Natural killer cell (primary cell): Measurements from ENCODE around the gene MSL2. TPM values are rescaled to one million over a fixed set of nuclear protein-coding genes. Genes with fewer than 3 reads are reported as not detected.
"Not testable (repeated sequence)": the region's sequence is repeated elsewhere in the genome, so short reads cannot be mapped to it uniquely, and the experiment has no call there.

Experiments
- ATAC-seq, 3 donors: fragments of 150-1000 bp in 2 of 3; fragments of 200-7000 bp in 1 of 3; cut with Tn5 transposase; 1 replicate in 1 of 3; 2 replicates in 2 of 3; pipeline ENCODE4 v1.10.0; 2021; ENCODE audit warnings: mild to moderate bottlenecking in 2 of 3, moderate library complexity in 2 of 3
- DNase-seq, 2 donors: peaks; one replicate each; pipeline versions ENCODE4 v3.0.0 to v3.0.0-alpha.2; 2013 to 2021; ENCODE audit warnings: mixed read lengths in 1 of 2
- H3K27ac ChIP-seq: one replicate; pipeline ENCODE4 v1.5.1; 2013; ENCODE audit warnings: mild to moderate bottlenecking, low read length
- H3K27me3 ChIP-seq: one replicate; pipeline ENCODE4 v1.6.1; 2013; ENCODE audit warnings: low read length; ENCODE audit not compliant: control insufficient read depth, insufficient read depth
- H3K36me3 ChIP-seq: one replicate; pipeline ENCODE4 v1.6.1; 2013; ENCODE audit warnings: low read length; ENCODE audit not compliant: control insufficient read depth, insufficient read depth
- H3K4me1 ChIP-seq: one replicate; pipeline ENCODE4 v1.6.1; 2013; ENCODE audit warnings: low read length; ENCODE audit not compliant: control insufficient read depth, insufficient read depth
- H3K4me3 ChIP-seq: one replicate; pipeline ENCODE4 v1.5.1; 2013; ENCODE audit warnings: low read length
- H3K9me3 ChIP-seq: one replicate; pipeline ENCODE4 v1.6.1; 2013; ENCODE audit warnings: low read length; ENCODE audit not compliant: control insufficient read depth, insufficient read depth
- H3K27ac Mint-ChIP-seq, 2 donors: one replicate each; pipeline ENCODE4 v1.8.0; 2022; ENCODE audit warnings: mild to moderate bottlenecking in 2 of 2, mixed read lengths in 2 of 2, moderate library complexity in 1 of 2
- H3K27me3 Mint-ChIP-seq, 2 donors: one replicate each; pipeline ENCODE4 v1.8.0; 2022; ENCODE audit warnings: low read depth in 2 of 2, mixed read lengths in 2 of 2
- H3K36me3 Mint-ChIP-seq: one replicate; pipeline ENCODE4 v1.8.0; 2022; ENCODE audit warnings: mixed read lengths
- H3K4me1 Mint-ChIP-seq, 2 donors: one replicate each; pipeline ENCODE4 v1.8.0; 2022; ENCODE audit warnings: mixed read lengths in 2 of 2
- H3K4me3 Mint-ChIP-seq: one replicate; pipeline ENCODE4 v1.8.0; 2022; ENCODE audit warnings: mild to moderate bottlenecking, moderate library complexity, mixed read lengths
- H3K9me3 Mint-ChIP-seq, 2 donors: one replicate each; pipeline ENCODE4 v1.8.0; 2022; ENCODE audit warnings: mixed read lengths in 2 of 2
- CTCF ChIP-seq: fragments of 200-600 bp; IDR thresholded peaks from one replicate; pipeline ENCODE4 v1.8.0; 2022; ENCODE audit warnings: antibody characterized with exemption
- WGBS: methylation state at CpG from one replicate; pipeline ENCODE4 v1.1.7; 2013; ENCODE audit warnings: missing lambda C conversion rate; ENCODE audit not compliant: insufficient coverage; 5-methylcytosine and 5-hydroxymethylcytosine counted together
- intact Hi-C: fragments of 100-400 bp; cut with micrococcal nuclease; formaldehyde crosslinking; loops from one replicate; pipeline ENCODE4 v1.14.2; 2022
- total RNA-seq, 4 donors: library from RNA; stranded (reverse); fragments of 120-200 nt in 1 of 4; gene quantifications; one replicate each; pipeline versions ENCODE4 v1.2.3 to v1.2.4, GENCODE V29; 2013 to 2022

Gene MSL2
- total RNA-seq, 3 donors from 2014 or later (not counting 1 experiment from before 2014, with no cell fraction given), result 104 to 114 (median 110) TPM

DNA sequence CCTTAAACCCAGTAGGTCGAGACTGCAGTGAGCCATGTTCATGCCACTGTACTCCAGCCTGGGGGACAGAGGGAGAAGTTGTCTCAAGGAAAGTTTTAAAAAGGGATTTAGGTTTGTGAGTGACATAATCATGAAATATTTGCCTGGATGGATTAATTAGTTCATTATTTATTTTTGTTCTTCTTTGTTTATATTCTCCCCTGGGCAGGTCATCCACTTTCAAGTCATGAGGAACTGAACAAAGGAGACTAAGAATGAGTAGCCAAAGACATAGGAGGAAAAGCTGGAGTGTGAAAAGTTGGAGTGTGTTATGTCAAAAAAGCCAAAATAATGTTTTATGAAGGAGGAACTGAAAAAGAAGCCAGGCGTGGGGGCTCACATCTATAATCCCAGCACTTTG, 36.3 kb upstream of the MSL2 start:
- Histone ChIP-seq H3K27me3 (no peaks in the 10 kb centered on the region), H3K4me1 (no peaks in the 10 kb centered on the region), H3K4me3 (no peak overlapping the region), H3K9me3 (no peaks in the 10 kb centered on the region), H3K36me3 (no peaks in the 10 kb centered on the region), H3K27ac (no peak overlapping the region)
- H3K9me3 Mint-ChIP-seq, result no peaks in the 10 kb centered on the region
- 77% methylated on average over 2 of the region's 2 CpGs for WGBS
- no peak for TF ChIP-seq CTCF
- DNase-seq (no peak), ATAC-seq (no peak)
- no peaks in the 10 kb centered on the region for H3K4me1 Mint-ChIP-seq
- H3K27me3 Mint-ChIP-seq, result peaks cover 0 to 3% of the 10 kb centered on the region in 2 donors
- no peaks in the 10 kb centered on the region for H3K36me3 Mint-ChIP-seq
- no peak overlapping the region for H3K4me3 Mint-ChIP-seq
- intact Hi-C loops, result no loop called here
- no peak overlapping the region for H3K27ac Mint-ChIP-seq

DNA sequence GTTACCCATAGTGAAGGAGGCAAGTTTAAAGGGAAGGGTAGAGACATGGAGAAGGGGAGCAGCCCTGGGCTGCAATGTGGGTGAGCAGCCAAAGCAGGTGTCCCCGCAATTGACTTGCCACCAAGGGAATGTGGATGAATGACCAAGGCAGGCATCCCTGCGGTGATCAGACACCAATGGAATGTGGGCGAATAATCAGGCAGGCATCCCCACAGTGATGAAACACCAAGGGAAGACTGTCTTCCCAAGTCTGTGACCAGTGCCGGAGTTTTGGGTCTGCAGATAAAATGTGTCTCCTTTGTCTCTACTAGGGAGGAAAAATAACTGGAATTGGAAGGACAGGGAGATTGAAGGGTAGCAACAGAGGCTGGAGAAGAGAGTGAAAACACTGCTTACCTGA, 26.6 kb upstream of the MSL2 start:
- ATAC-seq, H3K4me1 Mint-ChIP-seq, H3K27ac ChIP-seq, H3K36me3 Mint-ChIP-seq, H3K9me3 Mint-ChIP-seq, DNase-seq, H3K36me3 ChIP-seq, intact Hi-C loops, H3K27me3 ChIP-seq, H3K27ac Mint-ChIP-seq, H3K9me3 ChIP-seq, H3K4me3 ChIP-seq, H3K4me1 ChIP-seq, H3K4me3 Mint-ChIP-seq: not testable (repeated sequence)
- peaks cover 15 to 16% of the 10 kb centered on the region in 2 donors for H3K27me3 Mint-ChIP-seq
- WGBS, result 89% methylated on average over 4 of the region's 4 CpGs

DNA sequence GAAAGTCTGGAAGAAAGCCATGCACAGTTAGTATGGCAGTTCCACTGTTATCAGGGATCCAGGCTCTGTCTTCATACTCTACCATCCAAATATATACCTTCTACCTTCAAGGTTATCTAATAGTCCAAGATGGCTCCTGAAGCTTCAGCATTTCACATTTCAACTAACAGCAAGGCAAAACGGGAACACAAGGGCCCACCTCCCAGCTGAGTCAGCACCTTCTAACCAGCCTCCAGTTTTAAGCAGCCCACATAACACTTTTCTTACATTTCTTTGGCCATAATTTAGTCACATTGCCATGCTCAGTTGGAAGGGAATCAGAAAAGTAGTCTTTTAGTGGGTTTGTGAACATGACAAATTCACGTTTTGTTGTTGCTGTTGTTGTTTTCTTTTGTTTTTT, 15.4 kb upstream of the MSL2 start:
- TF ChIP-seq CTCF, result no peak
- ATAC-seq (no peak), DNase-seq (no peak)
- Histone ChIP-seq H3K27me3 (no peaks in the 10 kb centered on the region), H3K36me3 (no peaks in the 10 kb centered on the region), H3K4me1 (no peaks in the 10 kb centered on the region), H3K4me3 (no peak overlapping the region), H3K27ac (no peak overlapping the region), H3K9me3 (no peaks in the 10 kb centered on the region)
- H3K4me3 Mint-ChIP-seq, result no peak overlapping the region
- H3K36me3 Mint-ChIP-seq, result no peaks in the 10 kb centered on the region
- intact Hi-C loops, result no loop called here
- H3K27ac Mint-ChIP-seq, result no peak overlapping the region
- H3K4me1 Mint-ChIP-seq, result no peaks in the 10 kb centered on the region
- WGBS, result 77% methylated on average over 2 of the region's 2 CpGs
- H3K9me3 Mint-ChIP-seq, result no peaks in the 10 kb centered on the region
- peaks cover 20 to 22% of the 10 kb centered on the region in 2 donors for H3K27me3 Mint-ChIP-seq

DNA sequence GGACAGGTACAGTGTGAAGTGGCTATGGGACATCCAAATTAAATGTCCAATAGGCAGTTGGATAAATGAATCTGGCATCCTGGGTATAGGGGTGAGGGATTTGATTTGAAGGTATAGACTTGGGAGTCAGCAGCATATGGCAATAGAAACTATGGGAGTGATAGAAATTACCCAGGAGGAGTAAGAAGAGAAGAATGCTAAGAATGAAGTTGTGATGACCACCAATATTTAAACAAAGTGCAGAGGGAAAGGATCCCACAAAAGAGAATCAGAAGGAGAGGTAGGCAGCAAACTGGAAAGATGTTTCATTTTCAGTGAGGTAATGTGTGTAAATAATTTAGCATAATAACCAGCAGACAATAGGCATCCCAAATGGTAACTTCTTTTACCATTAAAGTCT, 13.8 kb upstream of the MSL2 start:
- intact Hi-C loops, result no loop called here
- H3K27ac Mint-ChIP-seq, result no peak overlapping the region
- peaks cover 22 to 24% of the 10 kb centered on the region in 2 donors for H3K27me3 Mint-ChIP-seq
- H3K9me3 Mint-ChIP-seq, result no peaks in the 10 kb centered on the region
- no peaks in the 10 kb centered on the region for H3K27me3 ChIP-seq
- H3K36me3 Mint-ChIP-seq, result no peaks in the 10 kb centered on the region
- no peaks in the 10 kb centered on the region for H3K4me1 Mint-ChIP-seq
- DNase-seq (no peak), ATAC-seq (no peak)
- H3K4me3 ChIP-seq, result no peak overlapping the region
- H3K9me3 ChIP-seq, result no peaks in the 10 kb centered on the region
- no peak overlapping the region for H3K4me3 Mint-ChIP-seq
- no peaks in the 10 kb centered on the region for H3K36me3 ChIP-seq
- H3K4me1 ChIP-seq, result no peaks in the 10 kb centered on the region
- no peak overlapping the region for H3K27ac ChIP-seq
- TF ChIP-seq CTCF, result no peak
